ENCODE measurements around the gene BZW2. TPM values are rescaled to one million over a fixed set of nuclear protein-coding genes. Genes with fewer than 3 reads are reported as not detected.

The BZW2 gene
- total RNA-seq, 1 donor from 2014 or later, result 126 TPM

GRCh38 chr7:16740996-16741395, 95.0 kb downstream of the BZW2 start:
- Mint-ChIP-seq H3K27ac (no peak overlapping the region), H3K36me3 (no peaks in the 10 kb centered on the region), H3K9me3 (no peaks in the 10 kb centered on the region), H3K4me1 (peaks cover 22% of the 10 kb centered on the region), H3K27me3 (ENCODE audit: insufficient read depth, low read depth) (peaks cover 4% of the 10 kb centered on the region), H3K4me3 (no peak overlapping the region)
- H3K79me2 ChIP-seq (ENCODE audit: low read depth), result no peaks in the 10 kb centered on the region
- no peaks in the 10 kb centered on the region for H4K20me1 ChIP-seq (ENCODE audit: low read depth)
- H3K9ac ChIP-seq, result no peak overlapping the region
- TF ChIP-seq CTCF (IDR thresholded peaks at IDR 0.05), result no peak
- no peak for TF ChIP-seq EZH2phosphoT487 (IDR thresholded peaks at IDR 0.05)
- TF ChIP-seq EZH2 (IDR thresholded peaks at IDR 0.05), result no peak
- H3K4me3 ChIP-seq, result no peak overlapping the region
- no peaks in the 10 kb centered on the region for H3K36me3 ChIP-seq
- no peaks in the 10 kb centered on the region for H3K27me3 ChIP-seq
- H3K9me3 ChIP-seq (ENCODE audit: low read depth), result no peaks in the 10 kb centered on the region
- H3K4me1 ChIP-seq, result peaks cover 20% of the 10 kb centered on the region
- H3K27ac ChIP-seq, result no peak overlapping the region
- H3K4me2 ChIP-seq, result no peak overlapping the region
- no peak overlapping the region for H2AFZ ChIP-seq (replicated peaks)
- DNase-seq (ENCODE audit: low spot score), result no peak
- peaks cover 19% of the 10 kb centered on the region for H3F3A ChIP-seq (ENCODE audit: low read depth)

- DNase-seq (ENCODE audit: low spot score), result no peak
- H3K27ac Mint-ChIP-seq, result no peak overlapping the region
- no peak overlapping the region for H3K27ac ChIP-seq
- H3K4me3 ChIP-seq, result no peak overlapping the region
- H3K4me1 ChIP-seq, result peaks cover 20% of the 10 kb centered on the region
- no peak for TF ChIP-seq EZH2 (IDR thresholded peaks at IDR 0.05)
- no peak for TF ChIP-seq CTCF (IDR thresholded peaks at IDR 0.05)
- TF ChIP-seq EZH2phosphoT487 (IDR thresholded peaks at IDR 0.05), result no peak
- H3K9ac ChIP-seq, result no peak overlapping the region
- peaks cover 5% of the 10 kb centered on the region for H3K27me3 Mint-ChIP-seq (ENCODE audit: insufficient read depth, low read depth)
- no peaks in the 10 kb centered on the region for H4K20me1 ChIP-seq (ENCODE audit: low read depth)
- no peaks in the 10 kb centered on the region for H3K9me3 Mint-ChIP-seq
- H3K36me3 ChIP-seq, result no peaks in the 10 kb centered on the region
- H3K4me3 Mint-ChIP-seq, result no peak overlapping the region
- no peak overlapping the region for H2AFZ ChIP-seq (replicated peaks)
- no peaks in the 10 kb centered on the region for H3K9me3 ChIP-seq (ENCODE audit: low read depth)
- H3K4me2 ChIP-seq, result no peak overlapping the region
- peaks cover 24% of the 10 kb centered on the region for H3K4me1 Mint-ChIP-seq
- H3K79me2 ChIP-seq (ENCODE audit: low read depth), result no peaks in the 10 kb centered on the region
- no peaks in the 10 kb centered on the region for H3K36me3 Mint-ChIP-seq
- H3K27me3 ChIP-seq, result no peaks in the 10 kb centered on the region
- peaks cover 19% of the 10 kb centered on the region for H3F3A ChIP-seq (ENCODE audit: low read depth)
Observed at GRCh38 chr7:16741676-16742075, 95.7 kb downstream of the BZW2 start.

GRCh38 chr7:16742547-16742946, 96.6 kb downstream of the BZW2 start:
- peaks cover 26% of the 10 kb centered on the region for H3K4me1 ChIP-seq
- Mint-ChIP-seq H3K36me3 (no peaks in the 10 kb centered on the region), H3K4me1 (peaks cover 32% of the 10 kb centered on the region), H3K27me3 (ENCODE audit: insufficient read depth, low read depth) (peaks cover 8% of the 10 kb centered on the region), H3K4me3 (no peak overlapping the region), H3K27ac (no peak overlapping the region), H3K9me3 (no peaks in the 10 kb centered on the region)
- no peak for DNase-seq (ENCODE audit: low spot score)
- no peak overlapping the region for H3K4me2 ChIP-seq
- peaks cover 19% of the 10 kb centered on the region for H3F3A ChIP-seq (ENCODE audit: low read depth)
- H3K27me3 ChIP-seq, result no peaks in the 10 kb centered on the region
- H3K27ac ChIP-seq, result no peak overlapping the region
- TF ChIP-seq CTCF (IDR thresholded peaks at IDR 0.05) (no peak), EZH2phosphoT487 (IDR thresholded peaks at IDR 0.05) (no peak)
- no peak overlapping the region for H2AFZ ChIP-seq (replicated peaks)
- no peak overlapping the region for H3K4me3 ChIP-seq
- no peaks in the 10 kb centered on the region for H3K79me2 ChIP-seq (ENCODE audit: low read depth)
- no peak overlapping the region for H3K9ac ChIP-seq
- no peaks in the 10 kb centered on the region for H3K36me3 ChIP-seq
- H3K9me3 ChIP-seq (ENCODE audit: low read depth), result no peaks in the 10 kb centered on the region
- no peaks in the 10 kb centered on the region for H4K20me1 ChIP-seq (ENCODE audit: low read depth)
